Measurements from ENCODE around the gene CSK. TPM values are rescaled to one million over a fixed set of nuclear protein-coding genes. Genes with fewer than 3 reads are reported as not detected.

CSK gene
- total and polyA plus RNA-seq, 2 experiments from 2014 or later = 13.6 to 27.5 TPM

DNA sequence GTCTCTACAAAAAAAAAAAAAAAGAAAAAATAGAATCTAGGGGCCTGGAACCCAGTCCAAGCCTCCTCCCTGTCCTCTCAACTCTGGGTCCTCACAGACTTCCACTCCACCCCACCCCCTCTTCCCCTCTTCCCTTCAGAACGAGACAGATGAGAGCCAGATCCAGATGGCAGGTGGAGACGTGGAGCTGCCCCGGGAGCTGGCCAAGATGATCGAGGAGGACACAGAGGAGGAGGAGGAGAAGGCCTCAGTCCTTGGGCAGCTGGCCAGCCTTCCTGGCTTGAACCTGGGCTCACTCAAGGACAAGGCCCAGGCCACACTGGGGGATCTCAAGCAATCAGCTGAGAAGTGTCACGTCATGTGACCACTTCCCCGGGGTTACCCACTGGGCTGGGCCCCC is 48.1 kb downstream of the CSK start (continued):
- TF ChIP-seq, protein P1, sequence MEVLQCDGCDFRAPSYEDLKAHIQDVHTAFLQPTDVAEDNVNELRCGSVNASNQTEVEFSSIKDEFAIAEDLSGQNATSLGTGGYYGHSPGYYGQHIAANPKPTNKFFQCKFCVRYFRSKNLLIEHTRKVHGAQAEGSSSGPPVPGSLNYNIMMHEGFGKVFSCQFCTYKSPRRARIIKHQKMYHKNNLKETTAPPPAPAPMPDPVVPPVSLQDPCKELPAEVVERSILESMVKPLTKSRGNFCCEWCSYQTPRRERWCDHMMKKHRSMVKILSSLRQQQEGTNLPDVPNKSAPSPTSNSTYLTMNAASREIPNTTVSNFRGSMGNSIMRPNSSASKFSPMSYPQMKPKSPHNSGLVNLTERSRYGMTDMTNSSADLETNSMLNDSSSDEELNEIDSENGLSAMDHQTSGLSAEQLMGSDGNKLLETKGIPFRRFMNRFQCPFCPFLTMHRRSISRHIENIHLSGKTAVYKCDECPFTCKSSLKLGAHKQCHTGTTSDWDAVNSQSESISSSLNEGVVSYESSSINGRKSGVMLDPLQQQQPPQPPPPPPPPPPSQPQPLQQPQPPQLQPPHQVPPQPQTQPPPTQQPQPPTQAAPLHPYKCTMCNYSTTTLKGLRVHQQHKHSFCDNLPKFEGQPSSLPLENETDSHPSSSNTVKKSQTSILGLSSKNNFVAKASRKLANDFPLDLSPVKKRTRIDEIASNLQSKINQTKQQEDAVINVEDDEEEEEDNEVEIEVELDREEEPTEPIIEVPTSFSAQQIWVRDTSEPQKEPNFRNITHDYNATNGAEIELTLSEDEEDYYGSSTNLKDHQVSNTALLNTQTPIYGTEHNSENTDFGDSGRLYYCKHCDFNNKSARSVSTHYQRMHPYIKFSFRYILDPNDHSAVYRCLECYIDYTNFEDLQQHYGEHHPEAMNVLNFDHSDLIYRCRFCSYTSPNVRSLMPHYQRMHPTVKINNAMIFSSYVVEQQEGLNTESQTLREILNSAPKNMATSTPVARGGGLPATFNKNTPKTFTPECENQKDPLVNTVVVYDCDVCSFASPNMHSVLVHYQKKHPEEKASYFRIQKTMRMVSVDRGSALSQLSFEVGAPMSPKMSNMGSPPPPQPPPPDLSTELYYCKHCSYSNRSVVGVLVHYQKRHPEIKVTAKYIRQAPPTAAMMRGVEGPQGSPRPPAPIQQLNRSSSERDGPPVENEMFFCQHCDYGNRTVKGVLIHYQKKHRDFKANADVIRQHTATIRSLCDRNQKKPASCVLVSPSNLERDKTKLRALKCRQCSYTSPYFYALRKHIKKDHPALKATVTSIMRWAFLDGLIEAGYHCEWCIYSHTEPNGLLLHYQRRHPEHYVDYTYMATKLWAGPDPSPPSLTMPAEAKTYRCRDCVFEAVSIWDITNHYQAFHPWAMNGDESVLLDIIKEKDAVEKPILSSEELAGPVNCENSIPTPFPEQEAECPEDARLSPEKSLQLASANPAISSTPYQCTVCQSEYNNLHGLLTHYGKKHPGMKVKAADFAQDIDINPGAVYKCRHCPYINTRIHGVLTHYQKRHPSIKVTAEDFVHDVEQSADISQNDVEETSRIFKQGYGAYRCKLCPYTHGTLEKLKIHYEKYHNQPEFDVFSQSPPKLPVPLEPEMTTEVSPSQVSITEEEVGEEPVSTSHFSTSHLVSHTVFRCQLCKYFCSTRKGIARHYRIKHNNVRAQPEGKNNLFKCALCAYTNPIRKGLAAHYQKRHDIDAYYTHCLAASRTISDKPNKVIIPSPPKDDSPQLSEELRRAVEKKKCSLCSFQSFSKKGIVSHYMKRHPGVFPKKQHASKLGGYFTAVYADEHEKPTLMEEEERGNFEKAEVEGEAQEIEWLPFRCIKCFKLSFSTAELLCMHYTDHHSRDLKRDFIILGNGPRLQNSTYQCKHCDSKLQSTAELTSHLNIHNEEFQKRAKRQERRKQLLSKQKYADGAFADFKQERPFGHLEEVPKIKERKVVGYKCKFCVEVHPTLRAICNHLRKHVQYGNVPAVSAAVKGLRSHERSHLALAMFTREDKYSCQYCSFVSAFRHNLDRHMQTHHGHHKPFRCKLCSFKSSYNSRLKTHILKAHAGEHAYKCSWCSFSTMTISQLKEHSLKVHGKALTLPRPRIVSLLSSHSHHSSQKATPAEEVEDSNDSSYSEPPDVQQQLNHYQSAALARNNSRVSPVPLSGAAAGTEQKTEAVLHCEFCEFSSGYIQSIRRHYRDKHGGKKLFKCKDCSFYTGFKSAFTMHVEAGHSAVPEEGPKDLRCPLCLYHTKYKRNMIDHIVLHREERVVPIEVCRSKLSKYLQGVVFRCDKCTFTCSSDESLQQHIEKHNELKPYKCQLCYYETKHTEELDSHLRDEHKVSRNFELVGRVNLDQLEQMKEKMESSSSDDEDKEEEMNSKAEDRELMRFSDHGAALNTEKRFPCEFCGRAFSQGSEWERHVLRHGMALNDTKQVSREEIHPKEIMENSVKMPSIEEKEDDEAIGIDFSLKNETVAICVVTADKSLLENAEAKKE (CRISPR knock-in tag; IDR thresholded peaks at IDR 0.05) = no peak
- no peak for TF ChIP-seq NANOG (IDR thresholded peaks at IDR 0.05; ENCODE audit: borderline replicate concordance)
- TF ChIP-seq, protein P2, sequence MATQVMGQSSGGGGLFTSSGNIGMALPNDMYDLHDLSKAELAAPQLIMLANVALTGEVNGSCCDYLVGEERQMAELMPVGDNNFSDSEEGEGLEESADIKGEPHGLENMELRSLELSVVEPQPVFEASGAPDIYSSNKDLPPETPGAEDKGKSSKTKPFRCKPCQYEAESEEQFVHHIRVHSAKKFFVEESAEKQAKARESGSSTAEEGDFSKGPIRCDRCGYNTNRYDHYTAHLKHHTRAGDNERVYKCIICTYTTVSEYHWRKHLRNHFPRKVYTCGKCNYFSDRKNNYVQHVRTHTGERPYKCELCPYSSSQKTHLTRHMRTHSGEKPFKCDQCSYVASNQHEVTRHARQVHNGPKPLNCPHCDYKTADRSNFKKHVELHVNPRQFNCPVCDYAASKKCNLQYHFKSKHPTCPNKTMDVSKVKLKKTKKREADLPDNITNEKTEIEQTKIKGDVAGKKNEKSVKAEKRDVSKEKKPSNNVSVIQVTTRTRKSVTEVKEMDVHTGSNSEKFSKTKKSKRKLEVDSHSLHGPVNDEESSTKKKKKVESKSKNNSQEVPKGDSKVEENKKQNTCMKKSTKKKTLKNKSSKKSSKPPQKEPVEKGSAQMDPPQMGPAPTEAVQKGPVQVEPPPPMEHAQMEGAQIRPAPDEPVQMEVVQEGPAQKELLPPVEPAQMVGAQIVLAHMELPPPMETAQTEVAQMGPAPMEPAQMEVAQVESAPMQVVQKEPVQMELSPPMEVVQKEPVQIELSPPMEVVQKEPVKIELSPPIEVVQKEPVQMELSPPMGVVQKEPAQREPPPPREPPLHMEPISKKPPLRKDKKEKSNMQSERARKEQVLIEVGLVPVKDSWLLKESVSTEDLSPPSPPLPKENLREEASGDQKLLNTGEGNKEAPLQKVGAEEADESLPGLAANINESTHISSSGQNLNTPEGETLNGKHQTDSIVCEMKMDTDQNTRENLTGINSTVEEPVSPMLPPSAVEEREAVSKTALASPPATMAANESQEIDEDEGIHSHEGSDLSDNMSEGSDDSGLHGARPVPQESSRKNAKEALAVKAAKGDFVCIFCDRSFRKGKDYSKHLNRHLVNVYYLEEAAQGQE (IDR thresholded peaks at IDR 0.05; ENCODE audit: unreplicated experiment) = no peak
- no peak for TF ChIP-seq POLR2AphosphoS5 (IDR thresholded peaks at IDR 0.05; ENCODE audit: low read depth)

DNA sequence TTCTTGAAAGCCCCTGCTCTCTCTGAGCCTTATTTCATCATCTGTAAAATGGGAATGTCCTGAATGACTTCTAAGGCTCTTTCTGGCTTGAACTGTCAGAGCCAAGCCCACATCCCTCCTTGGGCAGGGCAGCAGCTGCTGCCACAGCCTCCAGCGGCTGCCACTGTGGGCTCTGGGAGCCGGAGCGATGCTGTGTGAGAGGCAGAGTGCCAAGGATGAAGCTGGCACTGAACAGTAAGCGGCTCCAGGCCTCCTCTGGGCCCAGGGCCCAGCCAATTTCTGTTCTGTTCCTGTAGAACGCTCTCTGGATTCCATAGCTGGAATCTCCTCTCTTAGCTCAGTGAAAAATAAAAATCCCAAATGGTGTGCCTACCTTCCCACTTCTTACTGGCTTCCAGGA is 49.0 kb downstream of the CSK start:
- ATAC-seq = no peak
- H3K9me3 Mint-ChIP-seq = no peaks in the 10 kb centered on the region; the same call in 2 of the 3 replicates
- no peaks in the 10 kb centered on the region for H3K36me3 ChIP-seq (ENCODE audit: insufficient read depth)
- H2AFZ ChIP-seq = no peak overlapping the region
- H3K27me3 ChIP-seq (ENCODE audit: insufficient read depth) = peaks cover 21% of the 10 kb centered on the region
- H3K9me2 ChIP-seq (ENCODE audit: insufficient read depth) = no peaks in the 10 kb centered on the region
- no peak for DNase-seq (ENCODE audit: low spot score)
- H3K4me3 Mint-ChIP-seq = no peak overlapping the region
- H4K20me1 ChIP-seq (replicated peaks; ENCODE audit: insufficient read depth) = no peaks in the 10 kb centered on the region
- peaks cover 7% of the 10 kb centered on the region; the same call in 1 of the 2 replicates for H3K4me1 ChIP-seq (ENCODE audit: insufficient read depth)
- no peak overlapping the region for H3K4me2 ChIP-seq
- H3K36me3 Mint-ChIP-seq (ENCODE audit: low read depth) = peaks cover 7% of the 10 kb centered on the region; the same call in 2 of the 3 replicates
- H3K27ac Mint-ChIP-seq = no peak overlapping the region
- H3K27ac ChIP-seq (ENCODE audit: low read depth) = no peak overlapping the region
- peaks cover 7% of the 10 kb centered on the region for H3F3A ChIP-seq (replicated peaks; ENCODE audit: low read depth)
- no peaks in the 10 kb centered on the region for H3K79me2 ChIP-seq (replicated peaks; ENCODE audit: insufficient read depth)
- no peak for TF ChIP-seq CREB1 (CRISPR knock-in tag; IDR thresholded peaks at IDR 0.05; ENCODE audit: low read depth)
- peaks cover 35% of the 10 kb centered on the region for H3K27me3 Mint-ChIP-seq (ENCODE audit: insufficient read depth, low read depth, poor library complexity)
- H3K4me1 Mint-ChIP-seq = peaks cover 24% of the 10 kb centered on the region
- no peak overlapping the region for H3K4me3 ChIP-seq

Measured in GM23338 (cell line).